Ishikawa (cell line): ENCODE measurements around the gene TNIK.

Experiments
- CEBPB ChIP-seq: IDR thresholded peaks from 2 replicates; pipeline ENCODE4 v1.6.1; 2012
- CREB1 ChIP-seq: IDR thresholded peaks from 2 replicates; pipeline ENCODE4 v1.6.1; 2012; ENCODE audit warnings: low read depth
- EGR1 ChIP-seq: IDR thresholded peaks from 2 replicates; pipeline ENCODE4 v1.6.1; 2012
- EP300 ChIP-seq: IDR thresholded peaks from 2 replicates; pipeline ENCODE4 v1.6.1; 2012; ENCODE audit warnings: borderline replicate concordance
- FOXM1 ChIP-seq: IDR thresholded peaks from 2 replicates; pipeline ENCODE4 v1.6.1; 2012; ENCODE audit warnings: low read depth, borderline replicate concordance
- NFIC ChIP-seq: IDR thresholded peaks from 2 replicates; pipeline ENCODE4 v1.6.1; 2012
- RAD21 ChIP-seq: IDR thresholded peaks from 2 replicates; pipeline ENCODE4 v1.6.1; 2012; ENCODE audit warnings: low read depth
- TAF1 ChIP-seq: IDR thresholded peaks from 2 replicates; pipeline ENCODE4 v1.6.1; 2012; ENCODE audit warnings: low read depth, mild to moderate bottlenecking
- TCF12 ChIP-seq: IDR thresholded peaks from 2 replicates; pipeline ENCODE4 v1.6.1; 2012; ENCODE audit warnings: low read depth
- TEAD4 ChIP-seq: IDR thresholded peaks from 2 replicates; pipeline ENCODE4 v1.6.1; 2012
- YY1 ChIP-seq: IDR thresholded peaks from 2 replicates; pipeline ENCODE4 v1.6.1; 2012; ENCODE audit warnings: low read depth
- ZBTB7A ChIP-seq: IDR thresholded peaks from 2 replicates; pipeline ENCODE4 v1.6.1; 2012; ENCODE audit warnings: low read depth
- TF ChIP-seq, protein P1 (sequence below): IDR thresholded peaks from 2 replicates; pipeline ENCODE4 v1.6.1; 2012; ENCODE audit warnings: low read depth, mild to moderate bottlenecking
- TF ChIP-seq, protein P2 (sequence below): IDR thresholded peaks from 2 replicates; pipeline ENCODE4 v1.6.1; 2012
- TF ChIP-seq, protein P3 (sequence below): IDR thresholded peaks from 2 replicates; pipeline ENCODE4 v1.6.1; 2012

The TNIK gene

DNA sequence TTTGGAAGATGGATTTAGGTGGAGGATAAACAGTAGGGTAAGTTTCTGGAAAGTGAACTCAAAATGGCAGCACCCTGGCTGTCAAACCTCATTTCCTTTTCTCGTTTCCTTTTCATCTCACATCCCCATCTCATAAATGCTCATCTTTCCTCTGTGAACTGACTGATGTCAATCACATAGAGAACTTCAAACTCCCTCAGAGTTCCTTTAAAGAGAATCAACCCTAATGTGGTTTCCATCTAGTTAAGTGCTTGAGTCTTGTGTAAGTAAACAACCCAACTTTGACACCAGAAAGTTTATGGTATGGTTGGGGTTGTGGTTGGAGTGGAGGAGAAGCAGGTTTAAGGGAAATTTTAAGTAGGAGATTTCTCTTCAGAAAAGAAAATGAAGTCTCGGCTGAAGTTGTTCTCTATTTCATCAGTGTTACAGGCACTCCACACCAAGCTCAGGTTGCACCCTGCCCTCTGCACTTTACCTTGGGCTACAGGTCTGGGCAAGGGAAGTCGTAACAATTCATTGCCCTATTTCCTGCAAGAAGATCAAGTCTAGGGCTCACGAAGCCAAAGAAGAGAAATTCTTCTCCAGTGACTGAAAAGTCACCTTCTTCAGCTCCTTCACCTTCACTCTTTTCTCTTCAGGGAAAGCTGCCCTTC is 34.4 kb upstream of the TNIK start:
- TF ChIP-seq NFIC, result no peak
- TF ChIP-seq ZBTB7A, result no peak
- no peak for TF ChIP-seq CREB1
- TF ChIP-seq, protein P1, sequence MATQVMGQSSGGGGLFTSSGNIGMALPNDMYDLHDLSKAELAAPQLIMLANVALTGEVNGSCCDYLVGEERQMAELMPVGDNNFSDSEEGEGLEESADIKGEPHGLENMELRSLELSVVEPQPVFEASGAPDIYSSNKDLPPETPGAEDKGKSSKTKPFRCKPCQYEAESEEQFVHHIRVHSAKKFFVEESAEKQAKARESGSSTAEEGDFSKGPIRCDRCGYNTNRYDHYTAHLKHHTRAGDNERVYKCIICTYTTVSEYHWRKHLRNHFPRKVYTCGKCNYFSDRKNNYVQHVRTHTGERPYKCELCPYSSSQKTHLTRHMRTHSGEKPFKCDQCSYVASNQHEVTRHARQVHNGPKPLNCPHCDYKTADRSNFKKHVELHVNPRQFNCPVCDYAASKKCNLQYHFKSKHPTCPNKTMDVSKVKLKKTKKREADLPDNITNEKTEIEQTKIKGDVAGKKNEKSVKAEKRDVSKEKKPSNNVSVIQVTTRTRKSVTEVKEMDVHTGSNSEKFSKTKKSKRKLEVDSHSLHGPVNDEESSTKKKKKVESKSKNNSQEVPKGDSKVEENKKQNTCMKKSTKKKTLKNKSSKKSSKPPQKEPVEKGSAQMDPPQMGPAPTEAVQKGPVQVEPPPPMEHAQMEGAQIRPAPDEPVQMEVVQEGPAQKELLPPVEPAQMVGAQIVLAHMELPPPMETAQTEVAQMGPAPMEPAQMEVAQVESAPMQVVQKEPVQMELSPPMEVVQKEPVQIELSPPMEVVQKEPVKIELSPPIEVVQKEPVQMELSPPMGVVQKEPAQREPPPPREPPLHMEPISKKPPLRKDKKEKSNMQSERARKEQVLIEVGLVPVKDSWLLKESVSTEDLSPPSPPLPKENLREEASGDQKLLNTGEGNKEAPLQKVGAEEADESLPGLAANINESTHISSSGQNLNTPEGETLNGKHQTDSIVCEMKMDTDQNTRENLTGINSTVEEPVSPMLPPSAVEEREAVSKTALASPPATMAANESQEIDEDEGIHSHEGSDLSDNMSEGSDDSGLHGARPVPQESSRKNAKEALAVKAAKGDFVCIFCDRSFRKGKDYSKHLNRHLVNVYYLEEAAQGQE, result no peak

DNA sequence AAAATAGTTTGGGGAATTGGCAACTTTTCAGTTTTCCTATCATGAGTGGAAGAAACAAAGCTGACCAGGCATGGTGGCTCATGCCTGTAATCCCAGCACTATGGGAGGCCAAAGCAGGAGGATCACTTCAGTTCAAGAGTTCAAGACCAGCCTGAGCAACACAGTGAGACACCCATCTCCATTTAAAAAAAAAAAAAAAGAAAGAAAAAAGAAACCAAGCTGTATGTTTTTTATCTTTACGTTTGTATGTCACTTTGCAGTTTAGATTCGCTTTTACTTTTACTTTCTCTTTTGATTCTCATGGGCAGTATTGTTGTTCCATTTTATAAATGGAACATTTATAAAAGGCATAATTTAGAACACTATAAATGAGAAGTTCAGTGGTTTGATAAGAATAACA is 31.2 kb upstream of the TNIK start:
- no peak for TF ChIP-seq EGR1

DNA sequence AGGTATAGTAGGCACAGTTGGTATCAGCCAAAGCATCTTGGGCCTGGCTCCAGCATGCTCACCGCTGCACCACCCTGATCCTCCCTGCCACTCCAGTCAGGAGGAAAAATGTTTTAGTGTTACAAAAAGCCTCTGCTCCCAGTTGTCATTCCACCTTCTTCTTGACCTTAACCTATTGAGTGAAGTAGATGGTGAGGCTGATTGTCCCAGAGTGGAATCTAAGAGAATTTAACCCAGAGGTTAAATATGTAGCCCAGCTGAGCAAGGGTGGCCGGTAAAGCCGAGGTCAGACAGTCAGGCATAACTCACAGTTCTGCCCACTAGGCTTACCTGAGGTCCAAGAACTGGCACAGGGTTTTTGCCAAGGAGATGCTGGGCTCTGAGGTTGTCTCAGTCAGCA is 30.7 kb upstream of the TNIK start:
- TF ChIP-seq, protein P1, result no peak
- TF ChIP-seq CREB1 (no peak), TEAD4 (no peak), TCF12 (no peak), EP300 (no peak), CEBPB (no peak), YY1 (no peak), ZBTB7A (no peak), RAD21 (no peak), TAF1 (no peak), FOXM1 (no peak)

DNA sequence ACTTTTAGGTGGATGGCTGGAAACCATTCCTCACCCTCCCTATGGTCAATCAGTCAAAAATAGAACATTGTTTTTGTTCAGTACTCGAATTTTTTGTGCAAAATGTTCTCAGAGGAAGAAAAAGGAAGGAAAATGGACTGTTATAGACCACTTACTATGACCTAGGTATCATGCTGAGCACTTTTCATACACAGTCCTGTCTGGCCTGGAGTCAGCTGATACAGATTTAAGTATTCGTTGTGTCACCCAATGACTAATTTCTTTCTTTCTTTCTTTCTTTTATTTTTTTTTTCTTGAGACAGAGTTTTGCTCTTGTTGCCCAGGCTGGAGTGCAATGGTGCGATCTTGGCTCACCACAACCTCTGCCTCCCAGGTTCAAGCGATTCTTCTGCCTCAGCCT is 29.1 kb upstream of the TNIK start:
- TF ChIP-seq RAD21 (no peak), EP300 (no peak), NFIC (no peak), ZBTB7A (no peak), EGR1 (no peak), FOXM1 (no peak), CREB1 (no peak), CEBPB (no peak), YY1 (no peak)
- TF ChIP-seq, protein P2, sequence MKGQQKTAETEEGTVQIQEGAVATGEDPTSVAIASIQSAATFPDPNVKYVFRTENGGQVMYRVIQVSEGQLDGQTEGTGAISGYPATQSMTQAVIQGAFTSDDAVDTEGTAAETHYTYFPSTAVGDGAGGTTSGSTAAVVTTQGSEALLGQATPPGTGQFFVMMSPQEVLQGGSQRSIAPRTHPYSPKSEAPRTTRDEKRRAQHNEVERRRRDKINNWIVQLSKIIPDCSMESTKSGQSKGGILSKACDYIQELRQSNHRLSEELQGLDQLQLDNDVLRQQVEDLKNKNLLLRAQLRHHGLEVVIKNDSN, result no peak

DNA sequence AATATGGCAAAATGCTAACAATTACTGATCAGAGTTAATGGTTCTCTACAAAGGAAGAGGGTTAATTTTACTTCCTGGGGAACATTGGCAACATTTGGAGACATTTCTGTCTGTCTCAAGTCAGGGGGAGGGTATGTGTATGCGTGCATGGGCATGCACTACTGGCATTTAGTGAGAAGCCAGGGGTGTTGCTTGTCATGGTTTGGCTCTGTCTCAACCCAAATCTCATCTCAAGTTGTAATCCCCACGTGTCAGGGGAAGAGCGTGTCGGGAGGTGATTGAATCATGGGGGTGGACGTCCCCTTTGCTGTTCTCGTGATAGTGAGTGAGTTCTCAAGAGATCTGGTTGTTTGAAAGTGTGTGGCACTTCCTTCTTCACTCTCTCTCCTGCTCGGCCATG is 28.3 kb upstream of the TNIK start:
- TF ChIP-seq EP300, result no peak
- TF ChIP-seq ZBTB7A, result no peak
- no peak for TF ChIP-seq CEBPB
- TF ChIP-seq EGR1, result no peak
- TF ChIP-seq, protein P1, result no peak
- no peak for TF ChIP-seq TCF12
- TF ChIP-seq, protein P3, sequence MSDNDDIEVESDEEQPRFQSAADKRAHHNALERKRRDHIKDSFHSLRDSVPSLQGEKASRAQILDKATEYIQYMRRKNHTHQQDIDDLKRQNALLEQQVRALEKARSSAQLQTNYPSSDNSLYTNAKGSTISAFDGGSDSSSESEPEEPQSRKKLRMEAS, result no peak
- TF ChIP-seq TEAD4, result no peak
- no peak for TF ChIP-seq FOXM1
- no peak for TF ChIP-seq TAF1
- TF ChIP-seq, protein P2, result no peak
- no peak for TF ChIP-seq RAD21
- TF ChIP-seq NFIC, result no peak
- no peak for TF ChIP-seq CREB1
- TF ChIP-seq YY1, result no peak

DNA sequence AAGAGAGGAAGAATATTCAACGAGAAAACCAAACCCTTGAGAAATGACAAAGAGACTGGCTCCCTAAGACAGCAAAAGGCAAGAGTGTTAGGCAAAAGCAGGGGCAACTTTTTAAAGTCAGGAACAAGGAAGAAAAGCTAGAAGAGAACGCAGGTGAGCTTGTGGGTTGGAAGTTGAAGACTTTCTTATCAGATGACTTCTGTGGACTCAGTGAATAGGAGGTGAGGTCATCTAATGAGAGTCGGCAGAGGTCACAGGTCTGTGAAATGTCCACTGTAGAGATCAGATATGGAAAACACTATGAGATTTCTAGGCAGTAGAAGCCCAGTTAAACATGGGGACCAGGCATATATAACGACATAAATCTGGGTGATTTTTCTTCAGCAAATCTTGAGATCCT is 27.2 kb upstream of the TNIK start:
- TF ChIP-seq TAF1 (no peak), FOXM1 (no peak), CREB1 (no peak), NFIC (no peak), EP300 (no peak), YY1 (no peak)
- TF ChIP-seq, protein P3, result no peak
- TF ChIP-seq, protein P2, result no peak
